ENCODE data around the gene ALDH1L1. TPM values are rescaled to one million over a fixed set of nuclear protein-coding genes. Genes with fewer than 3 reads are reported as not detected.

Gene ALDH1L1
- total and polyA plus RNA-seq, 2 of the 8 experiments (the other 6 are each of a cell fraction or from before 2014, with no cell fraction given) = 0.98 to 1.6 TPM

- ChIA-PET CTCF (ENCODE audit: partially characterized antibody) (interaction anchor here (1.0 to 2.8 kb wide), 4 partner anchors 11 to 83 kb away, joined by 3 to 12 read pairs (median 3); no protein-coding TSS in a partner anchor), POLR2A (ENCODE audit: partially characterized antibody) (no interaction called here)
- Histone ChIP-seq H4K5ac (ENCODE audit: insufficient read length, low read depth, low read length) (no peak overlapping the region), H3K36me3 (ENCODE audit: control insufficient read depth in 2 of 4, insufficient read depth in 4 of 4, low read length in 3 of 4) (no peaks in the 10 kb centered on the region), H3K23me2 (ENCODE audit: low read depth, low read length) (peaks cover 10% of the 10 kb centered on the region; the same call in 1 of the 2 replicates), H4K20me1 (replicated peaks in 1 of 2; ENCODE audit: control insufficient read depth in 1 of 2, insufficient read depth in 2 of 2, low read length in 2 of 2) (no peaks in the 10 kb centered on the region), H4K91ac (replicated peaks; ENCODE audit: insufficient read length, low read length) (no peak overlapping the region), H3K4me3 (ENCODE audit: extremely low read depth in 1 of 4, insufficient read depth in 2 of 4, low read depth in 3 of 4, low read length in 4 of 4) (no peak overlapping the region), H3K4ac (replicated peaks; ENCODE audit: insufficient read length, low read depth, low read length) (no peak overlapping the region), H2BK120ac (replicated peaks; ENCODE audit: low read depth, low read length) (no peak overlapping the region), H3K56ac (replicated peaks; ENCODE audit: insufficient read length, low read depth, low read length) (no peak overlapping the region), H3K4me2 (ENCODE audit: insufficient read depth in 1 of 2, low read depth in 2 of 2, low read length in 2 of 2) (no peak overlapping the region), H4K8ac (ENCODE audit: extremely low read depth, insufficient read depth, low read length) (no peak overlapping the region), H2AFZ (ENCODE audit: low read length) (no peak overlapping the region), H2BK5ac (ENCODE audit: low read depth, low read length) (no peak overlapping the region), H3K27ac (ENCODE audit: low read depth, low read length) (no peak overlapping the region), H2BK20ac (ENCODE audit: low read length) (no peak overlapping the region), H3K23ac (ENCODE audit: insufficient read length) (no peak overlapping the region), H3K4me1 (replicated peaks in 1 of 4; ENCODE audit: control insufficient read depth in 3 of 4, insufficient read depth in 4 of 4, low read length in 3 of 4) (peaks cover 0 to 12% (median 8%) of the 10 kb centered on the region in 4 experiments; a peak in 6 of 7 replicates), H3K9ac (replicated peaks in 1 of 4; ENCODE audit: extremely low read depth in 1 of 4, low read depth in 3 of 4, low read length in 3 of 4) (no peak overlapping the region), H2BK15ac (ENCODE audit: low read length) (no peak overlapping the region), H2BK12ac (ENCODE audit: low read depth, low read length) (no peak overlapping the region), H3K14ac (ENCODE audit: insufficient read length) (no peak overlapping the region), H3K27me3 (replicated peaks in 1 of 4; ENCODE audit: control insufficient read depth in 3 of 4, extremely low read depth in 1 of 4, insufficient read depth in 3 of 4, low read length in 3 of 4) (peaks cover 0 to 13% (median 10%) of the 10 kb centered on the region in 4 experiments; a peak in 5 of 7 replicates), H3K79me2 (ENCODE audit: control insufficient read depth in 1 of 2, insufficient read depth in 2 of 2, low read length in 2 of 2) (no peaks in the 10 kb centered on the region), H3K18ac (ENCODE audit: extremely low read depth, low read length) (no peak overlapping the region), H2AK5ac (ENCODE audit: low read depth, low read length) (no peak overlapping the region), H3K9me3 (ENCODE audit: insufficient read depth in 2 of 2, low read depth in 1 of 2, low read length in 1 of 2) (no peaks in the 10 kb centered on the region), H3K79me1 (ENCODE audit: low read depth, low read length) (no peaks in the 10 kb centered on the region)
- 100% methylated on average over 1 of the region's 1 CpG; no CpG with 5 or more reads in 1 of the 2 experiments for WGBS, 2 experiments (ENCODE audit: extremely low coverage in 1 of 2, insufficient coverage in 1 of 2, insufficient read length in 1 of 2, insufficient replicate concordance in 2 of 2, low coverage in 1 of 2, low lambda C conversion rate in 2 of 2, missing lambda C conversion rate in 1 of 2)
- DNase-seq (ENCODE audit: low read depth in 1 of 2, low spot score in 2 of 2) (no peak), FAIRE-seq (no peak)
- TF ChIP-seq ATF2 (IDR thresholded peaks at IDR 0.05; ENCODE audit: low read length) (no peak), HDAC2 (IDR thresholded peaks at IDR 0.05; ENCODE audit: borderline replicate concordance in 1 of 2, low read depth in 2 of 2, low read length in 2 of 2) (no peak)
These were observed 36.0 kb upstream of the ALDH1L1 start for GRCh38 chr3:126216416-126216815.
